Stimulated activated CD4-positive, alpha-beta T cell treated with anti-CD3 and anti-CD28 coated beads, Interleukin-15, amount 100 ng/mL, for 48 hours (primary cell): Measurements from ENCODE around the gene ODF2L.
"Not testable (repeated sequence)": the region's sequence is repeated elsewhere in the genome, so short reads cannot be mapped to it uniquely, and the experiment has no call there.

Experiments used
- DNase-seq, 2 donors: peaks; one replicate each; pipeline ENCODE4 v3.0.0-alpha.2; 2020; ENCODE audit warnings: low read depth in 2 of 2

Gene ODF2L

DNA sequence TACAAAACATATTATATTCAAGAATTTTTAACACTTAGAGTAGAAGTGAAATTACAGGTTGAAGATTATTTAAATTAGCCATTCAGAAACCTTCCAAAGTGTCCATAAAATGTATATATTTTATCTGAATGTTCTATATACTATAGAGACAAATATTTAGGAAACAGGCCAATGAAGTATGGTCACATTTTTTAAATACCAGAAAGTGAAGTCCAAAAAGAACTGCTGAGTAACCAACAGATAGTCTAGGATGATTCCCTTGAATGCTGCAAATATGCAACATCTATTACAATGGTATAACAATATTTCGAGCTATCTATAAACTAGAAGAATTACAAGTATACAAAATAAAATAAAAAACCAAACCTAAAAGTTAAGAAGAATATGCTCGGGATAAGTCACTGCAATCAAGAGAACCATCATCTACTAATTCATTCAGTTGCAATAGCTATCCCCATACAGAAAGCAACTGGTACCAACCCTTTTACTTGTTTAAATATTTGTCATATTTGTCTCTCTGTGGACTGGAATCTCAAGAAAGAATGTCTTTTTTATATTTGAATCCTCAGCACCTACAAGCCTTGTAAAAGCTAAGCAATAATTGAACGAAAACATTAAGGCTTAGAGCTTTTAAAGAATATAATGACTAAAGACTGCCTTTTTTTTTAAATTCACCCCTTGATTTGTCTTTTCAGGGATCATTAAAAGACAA lies 8.1 kb downstream of the ODF2L start:
- no peak for DNase-seq

DNA sequence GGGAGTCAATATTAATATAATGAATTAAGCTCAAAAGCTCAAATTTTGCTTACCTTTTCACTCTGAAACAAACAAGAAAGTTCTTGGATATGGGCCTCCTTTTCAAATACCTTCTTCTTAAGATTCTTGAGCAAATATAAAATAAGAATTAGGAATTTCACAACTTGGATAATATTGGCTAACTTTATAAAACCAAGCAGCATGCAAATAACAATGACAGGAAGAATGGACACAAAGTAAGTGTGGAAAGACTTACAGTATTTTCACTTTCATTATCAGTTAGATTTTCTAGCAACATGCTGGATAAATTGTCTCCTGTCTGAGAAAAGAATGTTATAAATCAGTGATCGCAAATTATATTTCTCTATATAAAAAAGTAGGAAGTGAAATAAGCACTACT lies 13.2 kb downstream of the ODF2L start:
- no peak for DNase-seq

DNA sequence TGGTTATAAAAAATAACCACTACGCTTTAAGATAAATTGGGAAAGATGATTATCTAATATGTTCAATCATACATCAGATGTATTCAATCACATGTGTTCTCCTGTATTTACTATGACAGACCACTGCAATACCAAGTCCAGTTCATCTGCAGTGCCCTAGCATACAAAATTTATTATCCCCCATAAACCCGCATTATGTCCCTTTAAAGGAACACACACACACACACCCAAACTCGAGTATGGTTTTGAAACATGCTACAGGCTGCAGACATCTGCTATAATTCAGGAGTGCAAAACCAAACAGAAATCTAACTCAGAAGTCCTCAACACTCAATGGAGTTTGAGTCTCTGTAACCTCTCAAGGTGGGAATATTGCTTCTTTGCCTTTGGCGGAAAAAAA lies 14.9 kb downstream of the ODF2L start:
- no peak for DNase-seq

DNA sequence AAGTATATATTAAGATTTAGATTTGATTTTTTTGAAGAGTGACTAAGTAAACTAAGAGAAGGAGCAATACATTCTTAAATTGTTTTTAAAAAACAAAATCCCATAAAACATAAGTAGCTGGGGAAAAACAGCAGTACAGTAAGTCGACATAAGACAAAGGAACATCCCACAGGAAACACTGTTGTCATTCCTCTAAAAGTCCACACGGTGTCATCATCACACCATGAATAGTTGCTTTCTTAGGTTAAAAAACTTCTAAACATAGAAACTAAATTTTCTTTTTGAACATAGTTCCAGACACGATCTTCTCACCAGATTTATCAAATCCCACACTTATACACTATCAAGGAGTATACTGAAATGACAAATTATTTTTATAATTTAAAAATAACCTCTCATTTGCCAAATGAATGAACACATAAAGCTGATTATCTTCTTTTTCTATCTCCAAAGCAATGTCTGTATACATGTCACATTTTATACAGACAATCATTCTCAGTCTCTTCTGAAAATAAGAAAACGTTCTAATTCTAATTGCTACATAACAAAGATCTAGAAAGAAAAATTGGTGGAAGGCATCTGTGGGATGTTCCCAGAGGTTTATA lies 15.8 kb downstream of the ODF2L start:
- no peak for DNase-seq

DNA sequence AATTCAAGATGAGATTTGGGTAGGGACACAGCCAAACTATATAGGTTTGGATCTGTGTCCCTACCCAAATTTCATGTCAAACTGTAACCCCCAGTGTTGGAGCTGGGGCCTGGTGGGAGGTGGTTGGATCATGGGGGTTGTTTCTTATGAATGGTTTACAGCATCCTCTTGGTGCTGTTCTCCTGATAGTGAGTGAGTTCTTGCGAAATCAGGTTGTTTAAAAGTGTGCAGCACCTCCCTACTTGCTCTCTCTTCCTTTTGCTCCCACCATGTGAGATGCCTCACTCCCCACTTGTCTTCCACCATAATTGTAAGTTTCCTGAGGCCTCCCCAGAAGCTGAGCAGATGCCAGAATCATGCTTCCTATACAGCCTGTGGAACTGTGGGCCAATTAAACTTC lies 17.3 kb downstream of the ODF2L start:
- no peak for DNase-seq

DNA sequence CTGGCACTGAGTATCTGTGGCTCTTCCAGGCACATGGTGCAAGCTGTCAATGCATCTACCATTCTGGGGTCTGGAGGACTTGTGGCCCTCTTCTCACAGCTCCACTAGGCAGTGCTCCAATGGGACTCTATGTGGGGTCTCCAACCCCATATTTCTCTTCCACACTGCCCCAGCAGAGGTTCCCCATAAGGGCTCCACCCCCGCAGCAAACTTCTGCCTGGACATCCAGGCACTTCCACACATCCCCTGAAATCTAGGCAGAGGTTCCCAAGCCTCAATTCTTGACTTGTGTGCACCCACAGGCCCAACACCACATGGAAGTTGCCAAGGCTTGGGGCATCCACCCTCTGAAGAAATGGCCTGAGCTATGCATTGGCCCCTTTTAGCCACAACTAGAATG lies 18.8 kb downstream of the ODF2L start:
- no peak for DNase-seq

DNA sequence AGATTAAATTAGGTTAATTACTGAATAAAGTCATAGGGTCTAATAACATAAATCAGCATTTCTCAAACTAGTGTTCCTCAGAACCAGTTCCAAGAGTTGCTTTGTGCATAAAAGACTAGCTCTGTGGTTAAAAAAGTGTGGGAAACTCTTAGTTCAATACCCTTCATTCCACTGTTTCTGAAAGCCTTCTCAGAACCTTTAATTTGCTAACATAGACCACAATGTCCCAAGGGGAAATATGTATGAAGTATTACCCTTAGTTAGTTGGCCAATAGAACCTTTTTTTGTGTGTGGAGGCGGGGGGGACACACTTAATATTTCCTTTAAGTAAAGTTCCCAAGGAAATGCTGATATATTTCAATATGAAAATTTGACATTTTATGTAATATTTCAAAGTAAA lies 20.4 kb downstream of the ODF2L start:
- DNase-seq, result no peak

DNA sequence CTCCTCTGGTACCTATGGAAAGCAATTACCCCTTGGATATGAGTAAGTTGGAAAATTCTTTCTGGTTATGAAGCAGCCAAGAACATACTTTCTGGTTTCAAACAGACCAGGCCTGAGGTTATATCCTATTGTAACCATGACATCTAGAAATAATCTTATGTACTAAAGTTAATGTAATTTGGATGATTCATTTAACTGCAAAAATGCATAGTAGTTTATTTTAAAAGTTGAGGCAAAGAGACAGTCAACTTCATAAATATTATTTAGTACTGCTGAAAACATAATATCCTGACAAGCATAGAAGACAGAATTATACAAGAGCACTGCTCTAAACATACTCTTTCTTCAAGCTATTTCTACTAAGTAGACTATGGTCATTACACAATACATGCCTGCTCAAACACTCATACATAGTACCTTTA lies 25.5 kb downstream of the ODF2L start:
- no peak for DNase-seq

DNA sequence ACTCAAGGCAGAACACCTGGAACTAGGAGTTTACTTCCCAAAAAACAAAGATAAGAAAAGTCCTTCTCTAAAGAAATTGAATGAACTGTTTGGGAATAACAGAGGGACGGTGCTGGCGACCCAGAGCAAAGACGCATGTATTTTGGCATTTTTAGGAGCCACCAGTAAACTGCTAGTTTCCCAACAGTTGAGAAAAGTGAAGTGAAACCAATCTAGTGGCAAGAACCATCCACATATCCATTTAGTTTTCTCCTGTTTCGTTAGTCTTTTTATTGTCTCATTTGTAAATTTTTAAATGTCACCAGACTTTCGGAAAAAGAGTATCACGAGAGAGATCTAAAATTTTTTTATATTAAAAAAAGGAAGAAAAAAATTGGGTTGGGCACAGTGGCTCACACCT lies 30.2 kb downstream of the ODF2L start:
- DNase-seq, result no peak

DNA sequence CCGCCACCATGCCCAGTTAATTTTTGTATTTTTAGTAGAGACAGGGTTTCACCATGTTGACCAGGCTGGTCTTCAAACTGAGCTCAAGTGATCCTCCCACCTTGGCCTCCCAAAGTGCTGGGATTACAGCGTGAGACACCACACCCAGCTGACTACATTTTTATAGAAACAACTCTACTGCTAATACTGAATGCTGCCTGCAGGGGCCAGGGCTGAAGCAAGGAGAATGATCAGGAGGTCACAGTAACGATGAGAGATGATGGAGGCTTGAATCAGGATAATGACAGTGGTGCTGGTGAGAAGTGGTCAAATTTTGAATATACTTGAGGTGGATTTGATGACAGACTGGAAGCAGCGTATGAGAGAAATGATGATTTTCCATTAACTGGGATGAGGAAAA lies 33.3 kb downstream of the ODF2L start:
- no peak for DNase-seq

DNA sequence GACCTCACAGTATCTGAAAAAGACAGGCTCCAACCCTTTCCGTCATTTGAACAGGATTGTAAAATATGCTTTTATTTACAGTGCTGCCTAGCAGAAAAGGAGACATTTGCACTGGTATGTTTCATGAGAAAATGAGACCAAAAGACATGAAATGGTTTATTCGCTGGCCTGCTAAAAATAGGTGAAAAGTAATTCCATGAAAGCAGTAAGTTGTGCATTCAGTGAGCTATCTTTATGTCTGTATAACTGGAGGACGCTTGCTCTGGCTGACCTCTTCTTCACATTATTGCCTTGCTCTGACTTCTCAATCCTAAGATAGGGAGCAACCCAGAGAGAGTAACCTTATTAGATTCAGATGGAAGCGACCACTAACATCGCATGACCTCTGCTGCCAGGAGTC lies 38.3 kb downstream of the ODF2L start:
- no peak for DNase-seq

DNA sequence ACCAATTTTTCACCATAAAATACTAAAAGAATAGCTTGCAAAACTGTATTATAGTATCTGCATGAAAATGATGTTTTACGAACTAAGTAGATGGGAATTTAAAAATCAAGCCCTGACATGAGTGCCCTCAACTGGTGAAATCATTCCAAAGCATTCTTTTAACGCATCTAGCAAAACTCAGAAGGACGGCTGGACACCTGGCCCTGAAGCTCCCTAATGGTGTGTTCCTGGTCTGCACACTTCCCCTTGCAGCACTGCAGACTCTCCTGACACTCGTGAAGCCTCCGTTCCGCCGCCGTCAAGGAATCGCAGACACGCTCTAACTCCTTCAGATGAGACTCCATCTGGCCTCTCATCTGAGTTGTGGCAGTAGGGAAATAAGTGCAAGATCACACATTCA lies 39.9 kb downstream of the ODF2L start:
- no peak for DNase-seq

DNA sequence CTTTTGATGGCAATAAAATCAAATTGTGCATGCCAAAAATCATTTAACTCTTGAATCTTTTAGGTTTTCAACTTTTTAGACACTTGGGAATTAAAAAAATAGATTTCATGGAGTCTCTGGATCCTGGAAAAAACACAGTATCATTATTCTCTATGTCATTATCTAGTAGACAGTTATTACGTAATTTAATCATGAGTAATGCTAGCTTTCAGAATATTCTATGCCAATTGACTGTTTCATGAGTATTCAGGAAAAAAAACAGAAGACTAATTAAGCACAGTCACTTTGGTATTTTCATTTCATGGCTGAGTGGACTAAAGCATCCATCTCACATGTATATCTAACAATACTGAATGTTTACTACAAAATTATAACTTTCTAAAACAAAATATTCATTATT lies 44.0 kb downstream of the ODF2L start:
- DNase-seq, result no peak

DNA sequence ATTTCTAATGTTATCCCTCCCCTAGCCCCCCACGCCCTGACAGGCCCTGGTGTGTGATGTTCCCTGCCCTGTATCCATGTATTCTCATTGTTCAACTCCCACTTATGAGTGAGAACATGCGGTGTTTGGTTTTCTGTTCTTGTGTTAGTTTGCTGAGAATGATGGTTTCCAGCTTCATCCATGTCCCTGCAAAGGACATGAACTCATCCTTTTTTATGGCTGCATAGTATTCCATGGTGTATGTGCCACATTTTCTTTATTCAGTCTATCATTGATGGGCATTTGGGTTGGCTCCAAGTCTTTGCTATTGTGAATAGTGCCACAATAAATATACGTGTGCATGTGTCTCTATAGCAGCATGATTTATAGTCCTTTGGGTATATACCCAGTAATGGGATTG lies 45.9 kb downstream of the ODF2L start:
- DNase-seq, result not testable (repeated sequence)

DNA sequence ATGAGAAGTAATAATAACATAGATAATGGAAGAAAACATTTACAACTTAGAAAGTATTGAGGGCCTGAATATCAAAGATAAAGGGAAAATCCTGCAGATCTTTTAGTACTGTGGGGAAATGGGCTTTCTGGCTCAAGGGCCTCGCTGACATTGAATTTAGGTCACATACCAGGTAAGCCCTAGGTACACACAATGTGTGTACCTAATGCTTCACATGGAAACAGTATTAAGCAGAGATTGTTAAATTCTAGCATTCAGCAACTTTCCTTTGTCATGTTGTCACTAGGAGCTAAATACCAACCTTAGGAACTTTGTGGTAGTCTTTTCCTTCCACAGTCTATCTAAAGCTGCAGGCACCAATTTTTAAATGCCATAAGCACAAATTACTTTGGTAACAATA lies 49.7 kb downstream of the ODF2L start:
- DNase-seq, result no peak

DNA sequence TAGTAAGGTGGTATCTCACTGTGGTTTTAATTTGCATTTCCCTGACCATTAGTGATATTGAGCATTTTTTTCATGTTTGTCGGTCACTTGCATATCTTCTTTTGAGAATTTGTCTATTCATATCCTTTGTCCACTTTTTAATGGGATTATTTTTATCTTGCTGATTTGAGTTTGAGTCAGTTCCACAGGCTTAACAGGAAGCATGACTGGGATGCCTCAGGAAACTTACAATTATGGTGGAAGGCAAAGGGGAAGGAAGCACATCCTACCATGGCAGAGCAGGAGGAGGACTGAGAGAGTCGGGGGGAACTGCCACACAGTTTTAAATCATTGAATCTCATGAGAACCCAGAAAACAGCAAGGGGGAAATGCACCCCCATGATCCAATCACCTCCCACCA lies 51.1 kb downstream of the ODF2L start:
- no peak for DNase-seq

DNA sequence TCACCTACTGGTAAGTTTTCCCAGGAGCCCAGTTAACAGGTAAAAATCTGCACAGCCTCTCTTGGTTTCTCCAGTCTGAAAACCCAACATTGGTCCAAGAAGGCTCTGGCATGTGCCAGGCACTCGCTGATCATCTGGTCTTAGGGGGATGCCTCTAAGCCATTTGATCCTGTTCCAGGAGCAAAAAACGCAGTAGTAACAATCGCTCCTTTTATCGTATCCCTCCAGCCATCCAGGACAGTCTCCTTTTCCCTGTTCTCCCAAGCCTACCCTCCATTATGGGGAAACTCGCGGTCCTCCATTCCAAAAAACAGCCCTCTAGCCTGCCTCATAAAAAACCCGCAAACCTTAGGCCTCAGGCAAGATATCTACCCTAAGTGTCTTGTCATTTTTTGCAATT lies 56.2 kb downstream of the ODF2L start:
- no peak for DNase-seq

DNA sequence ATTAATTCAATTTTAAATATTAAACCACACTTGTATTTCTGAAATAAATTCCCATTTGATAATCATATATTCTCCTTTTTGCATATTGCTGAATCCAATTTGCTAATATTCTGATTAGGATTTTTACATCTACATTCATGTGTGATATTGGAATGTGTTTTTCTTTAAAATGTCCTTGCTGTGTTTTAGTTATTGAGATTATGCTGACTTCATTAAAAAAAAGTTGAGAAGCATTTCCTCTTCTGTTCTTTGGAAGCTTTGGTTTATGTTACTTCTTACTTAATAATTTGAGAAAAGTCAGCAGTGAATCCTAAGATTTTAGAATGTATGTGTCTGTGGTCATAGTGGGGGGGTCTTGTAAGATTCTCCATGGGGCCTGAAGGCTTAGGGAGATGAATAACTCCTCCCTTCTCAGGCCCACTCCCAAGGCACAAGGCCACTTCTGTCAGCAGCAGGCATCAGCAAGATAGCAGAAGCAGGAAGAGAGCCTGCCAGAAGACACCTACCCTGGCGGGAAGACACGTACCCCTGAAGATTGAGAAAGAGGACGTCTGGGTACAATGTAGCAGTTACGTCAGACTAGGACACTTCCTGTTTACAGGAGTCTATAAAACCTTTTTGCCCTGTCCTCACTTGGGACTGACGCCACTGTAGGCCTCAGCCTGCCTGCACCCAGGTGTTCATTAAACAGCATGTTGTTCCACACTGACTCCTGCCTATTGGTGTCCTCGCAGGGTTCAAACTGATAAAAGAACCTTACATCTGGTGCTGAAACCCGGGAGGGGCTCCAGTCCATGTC lies 56.9 kb downstream of the ODF2L start:
- no peak for DNase-seq

DNA sequence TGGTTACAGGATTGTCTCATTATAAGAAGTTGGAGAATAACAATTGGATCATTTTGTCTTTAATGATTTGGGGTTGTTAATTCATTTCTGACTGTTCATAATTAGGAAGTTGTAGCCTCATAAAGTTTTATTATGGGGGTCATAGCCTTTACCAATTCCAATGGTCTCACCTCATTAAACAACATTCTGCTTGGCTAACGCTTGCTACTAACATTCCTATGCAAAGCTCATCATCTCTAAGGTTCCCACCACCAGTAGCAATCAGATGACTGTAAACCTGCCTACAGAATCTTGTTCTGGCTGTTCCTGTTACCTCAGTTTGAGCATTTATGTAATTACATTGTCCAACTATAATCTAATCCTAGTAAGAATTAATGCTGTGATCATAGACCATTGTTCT lies 60.2 kb downstream of the ODF2L start:
- no peak for DNase-seq

DNA sequence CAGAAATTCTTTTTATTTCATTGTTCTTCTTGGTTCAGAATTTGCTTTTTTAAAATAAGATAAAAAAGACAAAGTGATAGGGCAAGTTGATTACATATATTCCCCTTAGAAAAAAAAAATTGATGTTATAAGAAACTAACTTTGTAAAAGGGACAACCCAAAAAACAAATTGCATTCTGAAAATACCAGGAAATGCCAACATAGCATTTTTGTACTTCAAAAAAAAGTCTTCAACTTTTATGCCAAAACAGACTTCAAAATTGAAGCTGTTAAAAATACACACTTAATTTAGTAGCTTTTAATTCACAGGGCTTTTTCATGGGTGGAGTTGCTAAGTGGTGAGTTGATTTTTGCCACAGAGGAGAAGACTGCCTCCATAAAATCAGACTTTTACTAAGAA lies 70.9 kb downstream of the ODF2L start:
- DNase-seq, result no peak

DNA sequence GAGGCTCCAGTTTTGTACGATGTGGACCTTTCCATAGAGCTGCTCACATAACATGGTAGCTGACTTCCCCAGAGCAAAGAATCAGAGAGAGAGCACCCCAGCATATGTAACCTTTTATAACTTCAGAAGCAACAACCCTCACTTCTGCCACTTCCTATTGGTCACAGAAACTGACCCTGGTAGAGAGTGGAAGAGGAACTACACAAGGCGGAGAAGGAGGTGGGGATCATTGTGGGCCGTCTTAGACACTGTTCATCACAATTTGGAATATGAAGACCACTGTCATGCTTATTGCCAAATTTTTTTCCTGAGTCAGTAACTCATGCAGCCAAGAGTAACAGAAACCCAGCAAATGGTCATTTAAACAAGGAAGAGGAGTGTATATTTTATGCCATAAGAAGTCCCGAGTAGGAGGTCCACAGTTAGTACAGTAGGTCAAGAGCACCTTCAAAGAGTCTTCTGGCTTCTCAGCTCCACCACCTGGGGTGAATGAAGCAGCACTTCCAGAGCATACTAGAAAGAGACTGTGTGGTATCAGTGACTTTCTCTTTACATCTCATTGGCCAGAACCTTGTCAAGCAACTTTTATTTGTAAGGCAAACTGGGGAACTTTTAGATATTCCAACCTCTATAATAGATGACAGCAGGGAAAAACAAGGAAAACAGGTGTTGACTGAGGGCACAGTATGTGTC lies 71.8 kb downstream of the ODF2L start:
- no peak for DNase-seq

DNA sequence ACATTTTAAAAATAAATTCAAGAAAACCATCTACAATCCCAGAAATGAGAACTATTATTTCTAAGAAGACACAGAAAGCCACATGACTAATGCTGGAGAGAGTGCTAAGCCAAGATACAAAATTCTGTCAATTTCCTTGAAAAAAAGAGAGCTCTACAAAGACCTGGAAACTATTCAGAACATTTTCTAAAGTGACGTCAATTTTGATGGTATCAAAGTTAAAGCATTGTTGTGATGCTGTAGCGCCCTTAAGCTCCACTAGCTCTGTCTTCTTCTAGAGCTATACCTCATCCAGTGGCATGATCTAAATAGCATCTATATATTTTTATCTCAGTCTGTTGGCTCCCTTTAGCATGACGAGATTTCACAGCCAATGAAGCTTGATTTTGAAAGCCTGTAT lies 73.9 kb downstream of the ODF2L start:
- DNase-seq, result no peak

DNA sequence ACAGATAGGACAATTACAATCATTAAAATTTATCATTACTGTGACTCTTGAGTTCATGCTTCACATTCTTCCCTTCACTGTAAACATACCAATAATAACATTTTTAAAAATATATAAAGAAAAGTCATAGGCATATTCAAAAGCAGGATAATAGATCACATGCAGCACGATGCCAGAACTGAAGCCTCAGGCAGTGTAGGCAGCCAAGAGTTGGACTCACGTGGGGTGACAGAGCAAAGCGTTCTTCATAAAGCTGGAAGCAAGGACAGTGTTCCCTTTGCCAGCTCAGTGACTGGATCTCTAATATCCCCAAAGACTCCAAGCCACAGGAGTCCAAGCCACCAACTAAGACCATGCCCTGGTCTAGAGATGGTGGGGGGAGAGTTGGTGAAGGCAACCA lies 77.7 kb downstream of the ODF2L start:
- DNase-seq, result no peak
